ENCODE data around the gene RNF4.
"Not testable (repeated sequence)": the region's sequence is repeated elsewhere in the genome, so short reads cannot be mapped to it uniquely, and the experiment has no call there.

GRCh38 chr4:2465544-2465943 is 3.4 kb upstream of the RNF4 start:
- TF ChIP-seq SUZ12 (IDR thresholded peaks at IDR 0.05); SP1 (IDR thresholded peaks at IDR 0.05); BHLHE40 (IDR thresholded peaks at IDR 0.05; ENCODE audit: borderline replicate concordance); ARNT (IDR thresholded peaks at IDR 0.05); CTBP1 (IDR thresholded peaks at IDR 0.05; ENCODE audit: borderline replicate concordance); TARDBP (IDR thresholded peaks at IDR 0.05): not testable (repeated sequence)
